DOHH2 (cell line): ENCODE results near the gene TIMM17A.

Experiments
- H3F3A ChIP-seq: fragments of 200-600 bp; sonication (generic), shearing (Covaris generic); 2 replicates; pipeline ENCODE4 v1.6.0; 2016; ENCODE audit warnings: antibody characterized with exemption, mild to moderate bottlenecking; ENCODE audit not compliant: control insufficient read depth, insufficient read depth
- H3K27ac ChIP-seq: fragments of 200-600 bp; sonication (generic); 2 replicates; pipeline ENCODE4 v1.5.1; 2014; ENCODE audit warnings: low read depth, mild to moderate bottlenecking, low read length, moderate library complexity
- H3K27me3 ChIP-seq: fragments of 200-600 bp; sonication (generic); 2 replicates; pipeline ENCODE4 v1.6.1; 2014; ENCODE audit warnings: mild to moderate bottlenecking, low read length, mixed read lengths; ENCODE audit not compliant: control insufficient read depth
- H3K36me3 ChIP-seq: fragments of 200-600 bp; sonication (generic); 2 replicates; pipeline ENCODE4 v1.6.1; 2014; ENCODE audit warnings: mild to moderate bottlenecking, low read length, moderate library complexity, mixed read lengths; ENCODE audit not compliant: control insufficient read depth
- H3K4me1 ChIP-seq: fragments of 200-600 bp; sonication (generic); 2 replicates; pipeline ENCODE4 v1.6.1; 2014; ENCODE audit warnings: mild to moderate bottlenecking, low read length, mixed read lengths; ENCODE audit not compliant: control insufficient read depth
- H3K4me2 ChIP-seq: fragments of 200-600 bp; sonication (generic); 2 replicates; pipeline ENCODE4 v1.6.0; 2014; ENCODE audit warnings: mild to moderate bottlenecking, low read length, moderate library complexity
- H3K4me3 ChIP-seq: fragments of 200-600 bp; sonication (generic); 2 replicates; pipeline ENCODE4 v1.5.1; 2014; ENCODE audit warnings: mild to moderate bottlenecking, low read length, mixed read lengths
- H3K79me2 ChIP-seq: fragments of 200-600 bp; sonication (generic); 2 replicates; pipeline ENCODE4 v1.6.1; 2014; ENCODE audit warnings: mild to moderate bottlenecking, low read length, mixed read lengths; ENCODE audit not compliant: control insufficient read depth
- H3K9me2 ChIP-seq: fragments of 200-600 bp; sonication (generic); replicated peaks from 2 replicates; pipeline ENCODE4 v1.6.1; 2014; ENCODE audit warnings: mild to moderate bottlenecking, low read length, mixed read lengths; ENCODE audit not compliant: control insufficient read depth
- H3K9me3 ChIP-seq: fragments of 200-600 bp; sonication (generic); 2 replicates; pipeline ENCODE4 v1.6.1; 2014; ENCODE audit warnings: antibody characterized with exemption, low read length, mixed read lengths; ENCODE audit not compliant: control insufficient read depth, insufficient read depth
- H4K20me1 ChIP-seq: fragments of 200-600 bp; sonication (generic); 2 replicates; pipeline ENCODE4 v1.6.0; 2014; ENCODE audit warnings: low read depth, mild to moderate bottlenecking, antibody characterized with exemption, low read length, moderate library complexity; ENCODE audit not compliant: control insufficient read depth, insufficient read depth
- CTCF ChIP-seq: fragments of 200-600 bp; sonication (generic); IDR thresholded peaks from one replicate; pipeline ENCODE4 v1.5.1; 2014; ENCODE audit warnings: antibody characterized with exemption, mild to moderate bottlenecking, low read depth, low read length; ENCODE audit not compliant: poor library complexity, severe bottlenecking
- EZH2phosphoT487 ChIP-seq: fragments of 200-600 bp; sonication (generic); IDR thresholded peaks from 2 replicates; pipeline ENCODE4 v1.6.1; 2017; ENCODE audit warnings: borderline replicate concordance, mild to moderate bottlenecking, antibody characterized with exemption, low read length, moderate library complexity, mixed read lengths

The TIMM17A gene

GRCh38 chr1:201911826-201912571 lies 43.3 kb upstream of the TIMM17A start:
- no peak overlapping the region for H3K4me3 ChIP-seq
- no peaks in the 10 kb centered on the region for H3K9me2 ChIP-seq
- no peak for TF ChIP-seq EZH2phosphoT487
- TF ChIP-seq CTCF = no peak
- H3F3A ChIP-seq = no peaks in the 10 kb centered on the region
- H3K79me2 ChIP-seq = no peaks in the 10 kb centered on the region
- H3K27me3 ChIP-seq = peaks cover 19% of the 10 kb centered on the region
- H3K27ac ChIP-seq = no peak overlapping the region
- H3K9me3 ChIP-seq = no peaks in the 10 kb centered on the region
- no peaks in the 10 kb centered on the region for H3K36me3 ChIP-seq
- H3K4me2 ChIP-seq = no peak overlapping the region
- H4K20me1 ChIP-seq = no peaks in the 10 kb centered on the region
- no peaks in the 10 kb centered on the region for H3K4me1 ChIP-seq

- Histone ChIP-seq H3K79me2 (no peaks in the 10 kb centered on the region), H4K20me1 (no peaks in the 10 kb centered on the region), H3K27me3 (peaks cover 19% of the 10 kb centered on the region), H3K27ac (no peak overlapping the region), H3K4me2 (no peak overlapping the region), H3F3A (no peaks in the 10 kb centered on the region), H3K36me3 (no peaks in the 10 kb centered on the region), H3K9me2 (no peaks in the 10 kb centered on the region), H3K4me3 (no peak overlapping the region), H3K4me1 (no peaks in the 10 kb centered on the region), H3K9me3 (no peaks in the 10 kb centered on the region)
- TF ChIP-seq CTCF = no peak
- TF ChIP-seq EZH2phosphoT487 = no peak
Measured at GRCh38 chr1:201912832-201913231, 42.5 kb upstream of the TIMM17A start.

GRCh38 chr1:201914456-201915235 lies 40.7 kb upstream of the TIMM17A start:
- no peaks in the 10 kb centered on the region for H3K79me2 ChIP-seq
- H3K27me3 ChIP-seq = peaks cover 20% of the 10 kb centered on the region
- no peaks in the 10 kb centered on the region for H3K9me3 ChIP-seq
- H3K4me1 ChIP-seq = no peaks in the 10 kb centered on the region
- H3K27ac ChIP-seq = no peak overlapping the region
- H3F3A ChIP-seq = no peaks in the 10 kb centered on the region
- H3K9me2 ChIP-seq = no peaks in the 10 kb centered on the region
- no peaks in the 10 kb centered on the region for H3K36me3 ChIP-seq
- H4K20me1 ChIP-seq = no peaks in the 10 kb centered on the region
- H3K4me2 ChIP-seq = no peak overlapping the region
- no peak overlapping the region for H3K4me3 ChIP-seq
- TF ChIP-seq CTCF (no peak), EZH2phosphoT487 (no peak)
